K562 (cell line): ENCODE results near the gene ZNF330. TPM values are rescaled to one million over a fixed set of nuclear protein-coding genes. Genes with fewer than 3 reads are reported as not detected.

ENCODE experiments used
- BACH1 ChIP-seq: fragments of 200-800 bp; sonication (Bioruptor generic); IDR thresholded peaks from 2 replicates; pipeline ENCODE4 v1.6.1; 2016; ENCODE audit warnings: missing genetic modification characterization, missing compliant biosample characterization
- BRF1 ChIP-seq: IDR thresholded peaks from 3 replicates; pipeline ENCODE4 v1.6.1; 2011; ENCODE audit warnings: borderline replicate concordance, mild to moderate bottlenecking; ENCODE audit not compliant: insufficient read length; ENCODE audit errors: extremely low read depth
- DMBX1 ChIP-seq: fragments of 250-450 bp; sonication (Bioruptor Pico); IDR thresholded peaks from 2 replicates; pipeline ENCODE4 v1.8.0; 2022; ENCODE audit warnings: inconsistent platforms, mild to moderate bottlenecking, moderate library complexity, borderline replicate concordance
- ELF4 ChIP-seq: fragments of 450-650 bp; formaldehyde crosslinking; IDR thresholded peaks from 2 replicates; pipeline ENCODE4 v1.4.0; 2022; ENCODE audit warnings: missing genetic modification characterization
- ETV6 ChIP-seq, 3 experiments: fragments of 150-350 bp in 1 of 3; sonication (generic) in 1 of 3; formaldehyde crosslinking in 1 of 3; IDR thresholded peaks; 2 replicates each; pipeline versions ENCODE4 v1.6.1 to v1.8.0; 2014 to 2022; ENCODE audit warnings: borderline replicate concordance in 2 of 3, low read depth in 2 of 3, antibody characterized with exemption in 1 of 3, low read length in 1 of 3, mild to moderate bottlenecking in 1 of 3, missing genetic modification reagents in 1 of 3
- FOXO4 ChIP-seq: fragments of 450-650 bp; formaldehyde crosslinking; IDR thresholded peaks from 2 replicates; pipeline ENCODE4 v1.4.0; 2020; ENCODE audit warnings: mild to moderate bottlenecking, moderate library complexity
- GABPB1 ChIP-seq: sonication (generic); formaldehyde crosslinking; IDR thresholded peaks from 2 replicates; pipeline ENCODE4 v1.8.0; 2022; ENCODE audit warnings: mild to moderate bottlenecking, missing genetic modification reagents
- HMGN3 ChIP-seq: IDR thresholded peaks from 2 replicates; pipeline ENCODE4 v1.6.1; 2011; ENCODE audit warnings: borderline replicate concordance, low read depth, mild to moderate bottlenecking, mixed read lengths, low read length; ENCODE audit not compliant: insufficient read length; ENCODE audit errors: extremely low read depth
- HOXB6 ChIP-seq: fragments of 250-450 bp; sonication (Bioruptor Pico); IDR thresholded peaks from 2 replicates; pipeline ENCODE4 v1.5.1; 2022; ENCODE audit warnings: mild to moderate bottlenecking, borderline replicate concordance
- MCM7 ChIP-seq, 2 experiments: fragments of 450-650 bp; IDR thresholded peaks; 2 replicates each; pipeline ENCODE4 v1.6.1; 2016 to 2018
- NONO ChIP-seq, 2 experiments: fragments of 200-400 bp in 1 of 2; fragments of 450-650 bp in 1 of 2; formaldehyde crosslinking in 1 of 2; IDR thresholded peaks; 2 replicates each; pipeline ENCODE4 v1.6.1; 2017; ENCODE audit warnings: low read depth in 2 of 2, mild to moderate bottlenecking in 2 of 2, moderate library complexity in 2 of 2, low read length in 1 of 2
- PTBP1 ChIP-seq: fragments of 200-400 bp; formaldehyde crosslinking; IDR thresholded peaks from 2 replicates; pipeline ENCODE4 v1.6.1; 2017; ENCODE audit warnings: low read depth, low read length
- RBM15 ChIP-seq: fragments of 200-400 bp; formaldehyde crosslinking; IDR thresholded peaks from 2 replicates; pipeline ENCODE4 v1.6.1; 2018; ENCODE audit warnings: mild to moderate bottlenecking, low read length, moderate library complexity; ENCODE audit not compliant: insufficient read depth
- RBM25 ChIP-seq: fragments of 200-400 bp; formaldehyde crosslinking; IDR thresholded peaks from 2 replicates; pipeline ENCODE4 v1.6.1; 2018; ENCODE audit warnings: low read length, low read depth, moderate library complexity; ENCODE audit not compliant: severe bottlenecking
- SAP30 ChIP-seq: fragments of 200-600 bp; sonication (generic); IDR thresholded peaks from 2 replicates; pipeline ENCODE4 v1.6.1; 2012; ENCODE audit warnings: borderline replicate concordance, low read depth, mild to moderate bottlenecking, moderate library complexity, low read length, control low read depth, inconsistent platforms; ENCODE audit not compliant: insufficient read depth, poor library complexity, severe bottlenecking
- SPI1 ChIP-seq: IDR thresholded peaks from 2 replicates; pipeline ENCODE4 v1.6.1; 2011; ENCODE audit warnings: low read depth, low read length, control low read depth, borderline replicate concordance
- SRSF9 ChIP-seq: fragments of 200-400 bp; formaldehyde crosslinking; IDR thresholded peaks from 2 replicates; pipeline ENCODE4 v1.6.1; 2017; ENCODE audit warnings: low read depth, low read length, borderline replicate concordance
- ZNF253 ChIP-seq: fragments of 250-450 bp; sonication (Bioruptor Pico); conservative IDR thresholded peaks from 2 replicates; pipeline ENCODE4 v1.6.1; 2021; ENCODE audit warnings: mild to moderate bottlenecking
- ZNF445 ChIP-seq: fragments of 250-450 bp; sonication (Bioruptor Pico); IDR thresholded peaks from 2 replicates; pipeline ENCODE4 v1.4.0; 2020; ENCODE audit warnings: low read depth, mild to moderate bottlenecking, moderate library complexity
- ZNF592 ChIP-seq: fragments of 450-650 bp; IDR thresholded peaks from 2 replicates; pipeline ENCODE4 v1.6.1; 2017; ENCODE audit warnings: antibody characterized with exemption, mild to moderate bottlenecking
- polyA plus RNA-seq, 8 experiments: library from polyadenylated mRNA; depleted of rRNA in 4 of 8; stranded (reverse) in 5 of 8; unstranded in 3 of 8; fragments of >200 nt; fragmentation: Nextera tagmentation in 2 of 8; fragmentation: Illumina TruSeq in 1 of 8; extraction: Ambion mirVana in 2 of 8; extraction: Trizol in 1 of 8; gene quantifications; 2 replicates each; pipeline versions ENCODE4 v1.2.1 to v1.2.3, GENCODE V29; 2011 to 2014; ENCODE audit warnings: inconsistent platforms in 1 of 8, missing spikeins in 1 of 8
- total RNA-seq, 7 experiments: library from RNA; depleted of rRNA in 6 of 7; stranded (reverse); fragments of >200 nt in 6 of 7; fragmentation: Illumina TruSeq in 2 of 7; extraction: Trizol in 2 of 7; gene quantifications; 2 replicates each; pipeline versions ENCODE4 v1.2.1 to v1.2.3, GENCODE V29; 2011 to 2021; ENCODE audit warnings: low replicate concordance in 1 of 7

The ZNF330 gene
- total and polyA plus RNA-seq, 9 of the 15 experiments (the other 6 are each of a cell fraction or from before 2014, with no cell fraction given), result 70.0 to 115 (median 92.0) TPM

DNA sequence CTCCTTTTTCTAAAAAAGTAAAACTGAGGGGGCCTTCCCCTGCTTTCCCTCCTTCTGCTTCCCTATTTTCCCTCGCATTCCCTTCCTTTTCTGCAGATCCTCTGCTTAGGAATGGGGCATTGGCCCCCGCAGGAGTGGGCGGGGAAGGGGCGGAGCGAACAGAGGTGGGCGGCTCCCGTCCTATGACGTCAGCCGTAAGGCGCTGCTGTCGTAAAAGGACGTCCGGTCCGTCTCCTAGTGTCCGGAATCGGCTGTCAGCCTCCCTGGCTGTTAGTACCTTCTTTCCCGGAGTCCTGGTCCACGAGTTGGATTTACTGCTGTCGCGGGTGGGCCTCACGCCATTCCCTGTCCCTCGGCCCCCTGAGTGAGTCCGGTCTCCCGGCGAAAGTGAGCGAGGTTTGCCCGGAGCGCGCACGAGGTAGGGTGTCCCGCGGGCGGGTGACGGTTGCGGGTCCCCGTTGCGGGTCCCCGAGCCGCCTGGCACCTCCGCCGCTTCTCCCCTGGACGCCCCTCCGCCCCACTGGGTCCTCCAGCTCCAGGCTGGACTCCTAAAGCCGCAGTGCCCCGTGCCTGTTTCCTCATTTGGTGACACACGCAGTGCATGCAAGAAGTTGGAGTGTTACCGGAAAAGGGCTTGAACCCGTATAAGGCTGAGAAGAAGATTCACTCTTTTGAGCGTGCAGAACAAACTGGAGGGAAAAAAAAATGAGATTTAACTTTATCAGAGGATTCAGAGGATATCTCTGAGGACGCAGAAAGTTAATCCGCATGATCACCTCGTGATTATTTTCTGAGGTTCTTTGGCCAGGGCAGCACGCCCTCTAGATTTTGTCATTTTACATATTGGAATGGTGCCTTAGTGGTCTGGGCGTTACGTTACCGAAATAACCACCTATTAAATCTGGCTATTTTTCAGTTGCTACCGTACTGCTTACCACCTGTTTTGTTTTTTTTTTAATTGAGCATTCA lies at the start of gene ZNF330 (continued):
- TF ChIP-seq MCM7 (IDR thresholded peaks at IDR 0.05), result no peak
- TF ChIP-seq BACH1 (tag), result no peak
- no peak for TF ChIP-seq DMBX1 (CRISPR knock-in tag)
- TF ChIP-seq ELF4, result no peak
- no peak for TF ChIP-seq ETV6 (IDR thresholded peaks at IDR 0.05; ENCODE audit: borderline replicate concordance in 1 of 2, low read depth in 2 of 2, low read length in 1 of 2)
- TF ChIP-seq ETV6 (CRISPR knock-in tag; IDR thresholded peaks at IDR 0.05; ENCODE audit: borderline replicate concordance), result no peak
- TF ChIP-seq SAP30, result peak; percentile 82
- TF ChIP-seq RBM25, result no peak
- TF ChIP-seq SPI1, result no peak
- TF ChIP-seq RBM15, result no peak
- TF ChIP-seq HOXB6 (CRISPR knock-in tag), result no peak
- TF ChIP-seq ZNF445 (CRISPR knock-in tag), result no peak
- no peak for TF ChIP-seq ZNF253 (CRISPR knock-in tag)
- TF ChIP-seq FOXO4 (CRISPR knock-in tag), result no peak
- no peak for TF ChIP-seq SRSF9
- TF ChIP-seq BRF1, result no peak
- TF ChIP-seq HMGN3, result peak; percentile 46
- TF ChIP-seq PTBP1, result no peak
- TF ChIP-seq NONO (IDR thresholded peaks at IDR 0.05; ENCODE audit: low read depth in 2 of 2, low read length in 1 of 2), result no peak
- no peak for TF ChIP-seq ZNF592
- no peak; the same call in 1 of the 2 replicates for TF ChIP-seq GABPB1
